NAMALWA (cell line): Measurements from ENCODE around the gene CLEC6A.
"Not testable (repeated sequence)": the region's sequence is repeated elsewhere in the genome, so short reads cannot be mapped to it uniquely, and the experiment has no call there.

Source experiments
- DNase-seq: peaks from one replicate; pipeline ENCODE4 v3.0.0-alpha.2; 2015; ENCODE audit warnings: low spot score

Gene CLEC6A

DNA sequence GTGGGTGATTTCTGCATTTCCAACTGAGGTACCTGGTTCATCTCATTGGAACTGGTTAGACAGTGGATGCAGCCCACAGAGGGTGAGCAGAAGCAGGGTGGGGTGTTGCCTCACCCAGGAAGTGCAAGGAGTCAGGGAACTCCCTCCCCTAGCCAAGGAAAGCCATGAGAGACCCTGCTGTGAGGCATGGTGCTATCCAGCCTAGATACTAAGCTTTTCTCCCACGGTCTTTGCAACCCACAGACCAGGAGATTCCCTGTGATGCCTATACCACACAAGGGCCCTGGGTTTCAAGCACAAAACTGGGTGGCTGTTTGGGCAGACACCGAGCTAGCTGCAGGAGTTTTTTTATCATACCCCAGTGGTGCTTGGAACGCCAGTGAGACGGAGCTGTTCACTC lies 39.9 kb downstream of the CLEC6A start:
- not testable (repeated sequence) for DNase-seq

DNA sequence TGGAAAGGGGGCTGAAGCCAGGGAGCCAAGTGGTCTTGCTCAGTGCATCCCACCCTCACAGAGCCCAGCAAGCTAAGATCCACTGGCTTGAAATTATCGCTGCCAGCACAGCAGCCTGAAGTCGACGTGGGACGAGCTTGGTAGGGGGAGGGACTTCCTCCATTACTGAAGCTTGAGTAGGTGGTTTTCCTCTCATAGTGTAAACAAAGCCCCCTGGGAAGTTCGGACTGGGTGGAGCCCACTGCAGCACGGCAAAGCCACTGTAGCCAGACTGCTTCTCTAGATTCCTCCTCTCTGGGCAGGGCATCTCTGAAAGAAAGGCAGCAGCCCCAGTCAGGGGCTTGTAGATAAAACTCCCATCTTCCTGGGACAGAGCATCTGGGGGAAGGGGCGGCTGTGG lies 40.3 kb downstream of the CLEC6A start:
- not testable (repeated sequence) for DNase-seq

DNA sequence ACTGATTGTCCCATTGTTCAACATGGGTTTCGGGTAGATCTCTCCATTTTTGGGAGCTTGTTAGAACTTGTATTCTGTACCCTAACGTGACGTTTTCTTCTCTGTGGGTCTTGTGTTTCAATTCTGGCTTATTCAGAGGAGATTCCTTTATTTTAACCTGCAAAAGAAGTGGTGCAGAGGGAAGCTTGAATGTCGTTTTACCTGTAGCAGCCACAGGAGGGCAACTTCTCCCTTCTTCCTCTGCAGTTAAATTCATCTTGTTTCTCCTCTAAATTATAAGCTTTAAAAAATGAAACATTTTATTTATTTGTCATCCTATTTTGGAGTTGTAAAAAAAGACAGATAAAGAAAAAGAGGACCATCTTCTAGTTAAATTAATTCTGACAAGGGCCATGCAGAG lies 43.9 kb downstream of the CLEC6A start:
- peak; percentile 21 for DNase-seq

DNA sequence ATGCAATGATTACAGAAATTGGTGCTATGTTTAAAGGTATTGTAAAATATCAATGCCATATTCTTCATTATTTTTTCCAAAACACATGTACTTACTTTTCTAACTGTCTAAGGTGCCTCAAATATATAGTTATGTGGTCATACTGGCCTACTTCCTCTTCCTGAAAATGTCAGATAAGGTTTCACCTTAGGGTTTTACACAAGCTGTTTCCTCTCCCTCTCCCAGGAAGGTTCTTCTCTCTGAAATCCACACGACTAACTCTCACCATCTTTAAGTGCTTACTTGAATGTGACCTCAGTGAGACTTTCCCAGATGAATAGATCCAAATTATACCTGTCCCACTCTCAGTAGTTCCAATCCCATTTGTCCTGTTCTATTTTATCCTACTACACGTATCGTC lies 46.0 kb downstream of the CLEC6A start:
- DNase-seq = peak; percentile 20

DNA sequence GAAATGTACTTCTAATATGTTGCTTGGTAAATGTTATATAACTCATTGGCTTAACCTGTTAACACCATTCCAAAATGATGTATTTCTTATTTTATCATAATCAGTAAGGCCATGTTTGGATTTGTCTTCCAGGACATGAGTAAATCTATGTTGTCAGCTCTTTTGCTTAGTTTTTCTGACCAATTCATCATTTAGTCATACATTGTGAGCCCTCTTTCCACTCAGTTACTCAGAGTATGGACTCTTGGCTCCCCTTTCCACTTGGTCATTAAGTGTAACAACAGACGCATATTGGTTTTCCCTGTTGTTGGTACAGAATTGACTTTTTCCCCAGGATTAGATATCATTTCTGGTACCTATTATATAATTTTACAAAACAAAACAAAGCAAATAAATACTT lies 48.6 kb downstream of the CLEC6A start:
- DNase-seq = no peak

DNA sequence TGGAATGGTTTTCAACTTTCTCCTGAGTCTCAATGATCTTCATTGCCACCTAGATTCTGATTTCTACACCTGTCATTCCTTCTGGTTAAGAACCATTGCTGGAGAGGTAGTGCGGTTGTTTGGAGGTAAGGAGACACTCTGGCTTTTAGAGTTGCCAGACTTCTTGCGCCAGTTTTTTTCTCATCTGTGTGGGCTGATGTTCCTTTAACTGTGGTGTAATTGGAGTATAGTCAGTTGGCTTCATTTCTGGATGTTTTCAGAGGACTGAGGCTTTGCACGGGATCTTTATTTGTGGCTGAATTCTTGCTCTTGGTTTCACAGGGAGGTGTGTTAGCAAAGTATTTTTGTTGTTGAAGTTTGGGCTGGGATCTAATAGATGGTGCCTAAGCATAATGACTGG lies 51.8 kb downstream of the CLEC6A start:
- no peak for DNase-seq

DNA sequence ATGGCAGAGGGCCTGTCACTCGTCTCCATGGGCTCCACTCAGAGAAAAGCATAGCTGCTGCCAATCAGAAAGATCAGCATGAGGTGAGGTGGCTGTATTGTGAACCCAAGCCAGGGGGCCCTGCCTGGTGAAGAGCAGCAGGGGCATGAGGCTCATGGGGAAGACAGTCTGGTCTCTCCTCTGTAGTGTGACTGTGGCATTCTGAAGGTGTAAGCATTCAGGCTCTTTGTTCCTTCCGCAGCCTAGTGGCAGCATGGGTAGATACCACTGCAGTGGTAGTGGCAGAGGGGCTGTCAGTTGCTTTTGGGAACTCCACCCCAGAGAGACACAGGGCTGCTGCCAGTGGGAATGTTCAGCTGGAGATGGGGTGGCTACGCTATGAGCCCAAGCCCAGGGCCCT lies 52.5 kb downstream of the CLEC6A start:
- no peak for DNase-seq

DNA sequence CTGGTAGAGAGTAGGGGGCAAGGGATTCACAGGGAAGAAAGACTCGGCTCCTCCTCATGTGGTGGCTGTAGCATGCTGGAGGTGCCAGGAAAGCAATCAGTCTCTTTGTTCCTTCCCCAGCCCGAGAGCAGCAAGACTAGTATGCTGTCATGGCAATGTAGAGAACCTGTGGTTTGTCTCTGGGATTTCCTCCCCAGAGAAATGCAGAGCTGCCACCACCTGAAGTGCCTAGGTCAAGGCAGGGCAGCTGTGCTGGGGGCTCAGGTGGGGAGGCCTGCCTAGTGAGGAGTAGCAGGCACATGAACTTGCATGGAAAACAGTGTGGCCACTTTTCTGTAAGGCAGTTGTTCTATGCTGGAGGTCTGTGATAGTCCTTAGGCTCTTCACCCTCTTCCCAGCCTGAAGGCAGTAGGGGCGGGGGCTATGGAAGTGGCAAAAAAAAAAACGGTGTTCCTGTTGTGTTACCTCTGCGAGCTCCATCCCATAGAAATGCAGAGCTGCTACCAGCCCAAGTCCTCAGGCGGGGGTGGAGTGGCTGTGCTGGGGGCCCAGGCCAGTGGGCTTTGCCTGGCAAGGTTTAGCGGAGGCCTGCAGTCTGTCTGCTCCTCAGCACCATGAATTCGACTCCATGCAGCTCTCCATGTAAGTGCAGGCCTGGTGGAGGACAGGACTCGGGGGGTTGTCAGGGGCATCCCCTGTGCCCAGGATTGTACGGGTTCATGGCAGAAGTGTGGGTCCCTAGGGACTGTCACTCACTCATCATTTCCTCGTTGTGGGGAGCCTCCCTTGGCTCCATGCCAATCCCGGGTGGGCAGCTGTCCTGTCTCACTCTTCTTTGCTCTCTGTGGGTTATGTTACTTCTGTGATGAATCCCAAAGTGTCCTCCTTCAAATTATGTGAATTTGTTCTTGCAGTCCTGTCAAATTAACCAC lies 53.4 kb downstream of the CLEC6A start:
- DNase-seq = peak; percentile 77

DNA sequence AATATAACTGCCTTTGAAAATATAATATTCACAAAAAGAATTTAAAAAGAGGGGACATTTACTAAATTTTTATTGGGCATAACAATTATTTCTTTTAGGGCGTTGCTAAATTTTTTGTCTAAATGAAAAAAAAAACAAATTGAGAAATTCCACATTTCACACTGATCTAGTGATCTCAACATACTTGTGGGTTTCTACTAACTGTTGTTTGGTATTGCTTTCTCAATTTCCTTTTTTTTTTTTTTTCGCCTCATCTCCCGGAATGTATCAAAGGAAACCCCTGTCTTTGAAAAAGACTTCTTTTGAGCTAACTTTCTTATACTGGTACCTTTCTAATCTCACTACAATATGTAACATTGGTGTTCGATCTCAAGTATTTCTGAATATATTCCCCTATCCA lies 57.5 kb downstream of the CLEC6A start, which contains the start of gene CLEC4D:
Gene CLEC4D, plus strand, starts transcription at position 248 of the 400 bp plus-strand sequence. CDS start 230 bp downstream, outside the sequence.
- no peak for DNase-seq

DNA sequence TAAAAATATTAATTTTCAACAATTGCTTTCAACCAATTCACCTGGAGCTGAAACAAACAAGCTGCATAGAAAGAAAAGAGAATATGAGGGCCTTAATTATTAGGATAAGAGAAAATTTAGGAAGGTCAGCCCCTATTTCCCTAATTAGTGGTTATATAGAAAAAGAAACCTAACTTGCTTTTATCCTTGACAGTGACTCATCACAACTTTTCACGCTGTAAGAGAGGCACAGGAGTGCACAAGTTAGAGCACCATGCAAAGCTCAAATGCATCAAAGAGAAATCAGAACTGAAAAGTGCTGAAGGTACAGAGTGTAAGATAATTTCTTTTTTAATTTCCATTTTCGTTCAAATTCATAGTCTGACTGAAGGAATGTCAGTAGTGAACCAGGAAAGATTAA lies 62.2 kb downstream of the CLEC6A start:
- DNase-seq = no peak

DNA sequence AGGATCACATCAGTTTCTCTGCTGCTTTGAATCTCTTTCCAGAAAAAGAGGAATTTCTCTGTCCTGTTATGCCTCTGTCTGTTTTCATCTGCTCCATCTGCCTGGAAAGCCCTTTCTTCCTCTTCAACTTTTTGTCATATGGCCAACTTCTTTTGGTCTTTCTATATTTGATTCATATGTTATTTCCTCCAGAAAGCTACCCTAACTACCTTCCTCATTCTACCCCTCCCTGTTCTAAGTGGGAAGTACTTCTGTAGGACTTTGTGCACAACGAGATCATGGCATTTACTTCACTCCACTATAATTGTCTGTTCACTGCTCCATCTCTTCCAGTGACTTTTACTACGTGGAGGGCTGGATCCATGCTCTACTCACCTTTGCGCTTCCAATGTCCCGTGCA lies 63.4 kb downstream of the CLEC6A start:
- DNase-seq = no peak

DNA sequence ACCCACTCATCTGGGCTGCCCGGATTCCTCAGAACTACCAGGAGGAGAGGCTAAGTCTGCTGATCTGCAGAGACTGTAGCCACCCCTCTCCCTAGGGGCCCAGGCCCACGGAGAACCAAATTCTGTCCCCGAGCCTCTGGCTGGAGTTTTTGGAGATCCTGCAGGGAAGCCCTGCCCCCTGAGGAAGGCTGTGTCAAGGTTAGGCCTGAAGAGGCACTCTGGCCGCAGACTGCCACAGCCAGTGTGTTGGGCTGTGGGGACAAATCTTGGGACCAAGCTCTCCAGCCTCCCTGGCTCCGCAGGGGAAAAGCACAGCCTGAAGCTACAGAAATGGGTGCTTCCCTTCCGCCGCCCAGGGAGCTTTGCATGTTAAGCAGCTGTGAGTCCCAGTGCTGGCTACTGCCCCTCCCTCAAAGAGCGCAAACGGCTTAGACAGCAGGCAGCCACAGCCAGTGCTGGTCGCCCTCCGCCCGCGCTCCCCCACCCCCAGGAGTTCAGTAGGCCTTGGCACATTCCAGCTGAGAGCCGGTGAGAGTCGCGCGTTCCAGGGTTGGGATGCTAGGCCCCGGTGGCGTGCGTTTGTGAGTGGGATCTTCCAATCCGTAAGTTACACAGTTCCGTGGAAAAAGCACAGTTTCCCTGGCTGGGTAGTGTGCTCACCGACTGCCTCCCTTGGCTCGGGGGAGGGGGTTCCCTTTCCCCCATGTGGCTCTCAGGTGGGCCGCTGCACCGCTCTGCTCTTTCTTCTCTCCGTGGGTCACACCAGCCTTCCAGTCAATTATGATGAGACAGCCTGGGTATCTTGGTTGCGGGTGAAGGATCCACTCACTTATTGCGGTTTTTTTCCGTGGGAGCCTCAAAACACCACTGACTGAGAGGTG lies 71.7 kb downstream of the CLEC6A start:
- DNase-seq = no peak
